ENCODE measurements around the gene SPEG. TPM values are rescaled to one million over a fixed set of nuclear protein-coding genes. Genes with fewer than 3 reads are reported as not detected.

Gene SPEG
- total RNA-seq, 1 donor from 2014 or later = 10.5 TPM

DNA sequence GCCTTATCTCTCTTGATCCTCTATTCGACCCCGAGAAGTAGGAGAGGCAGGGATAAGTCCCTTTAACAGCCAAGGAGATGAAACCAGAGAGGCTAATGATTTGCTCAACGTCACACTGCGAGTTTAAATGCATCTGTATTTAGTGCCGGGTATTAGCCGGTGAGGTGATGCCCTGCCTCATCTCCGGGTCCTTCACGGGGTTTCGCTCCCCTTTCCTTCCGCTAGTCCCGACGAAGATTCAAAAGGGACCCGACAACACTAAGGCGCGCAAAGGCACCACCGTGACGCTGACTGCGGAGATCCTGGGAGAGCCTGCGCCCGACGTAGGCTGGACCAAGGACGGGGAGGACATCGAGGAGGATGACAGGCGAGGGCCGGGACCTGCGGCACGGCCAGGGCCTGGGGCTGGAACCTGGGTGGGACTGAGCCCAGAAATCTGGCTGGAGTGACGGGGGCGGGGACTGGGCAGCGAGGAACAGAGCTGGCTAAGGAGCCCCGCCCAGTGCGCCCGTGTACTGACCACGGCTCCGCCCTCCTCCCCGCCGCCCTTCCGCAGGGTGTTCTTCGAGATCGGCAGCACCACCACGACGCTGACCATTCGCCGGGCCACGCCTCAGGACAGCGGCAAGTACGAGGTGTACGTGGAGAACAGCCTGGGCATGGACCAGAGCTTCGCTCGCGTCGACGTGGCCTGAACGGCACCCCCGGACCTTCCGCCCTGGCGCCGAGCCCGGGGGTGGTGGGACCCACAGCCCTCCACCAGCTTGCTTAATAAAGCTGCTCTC is 63.0 kb downstream of the SPEG start:
- DNase-seq = peak; percentile 35

DNA sequence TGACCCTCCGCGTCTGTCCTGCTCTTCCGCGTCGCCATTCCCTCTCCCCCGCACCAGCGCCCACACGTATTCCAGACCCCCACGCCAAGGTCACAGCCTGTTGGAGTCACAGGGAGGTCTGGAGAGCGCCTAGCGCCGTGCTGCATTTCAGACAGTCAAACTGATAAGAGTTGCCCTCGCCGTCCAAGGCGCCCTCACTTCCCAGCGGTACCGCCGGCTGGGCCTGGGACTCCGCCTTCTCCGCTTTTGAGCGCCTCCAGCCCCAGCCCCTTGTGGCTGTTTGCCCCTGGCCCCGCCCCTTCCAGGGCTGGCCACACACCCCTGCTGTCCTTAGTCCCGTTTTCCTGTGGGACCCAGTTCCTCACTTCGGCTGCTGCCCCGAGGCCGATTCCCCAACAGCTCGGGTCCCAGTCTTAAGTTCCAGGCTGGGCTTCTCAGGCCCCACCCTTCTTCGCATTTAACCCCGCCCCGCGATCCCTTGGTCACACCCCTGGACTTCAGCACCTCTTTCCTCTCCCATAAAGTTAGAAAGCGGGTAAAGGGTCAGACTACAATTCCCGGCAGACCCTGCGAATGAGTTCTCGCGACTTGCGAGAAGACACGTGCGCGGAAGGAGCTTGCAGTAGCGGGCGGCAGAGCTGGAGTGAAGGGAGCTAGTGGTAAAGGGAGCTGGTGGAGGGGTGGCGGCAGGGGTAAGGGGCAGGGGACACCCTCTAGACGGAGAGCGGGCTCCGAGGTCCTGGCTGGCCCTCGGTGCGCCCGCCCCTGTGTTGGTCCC is 63.8 kb downstream of the SPEG start, which contains the start of gene GMPPA:
Gene GMPPA, plus strand, starts transcription at position 612 of the 778 bp plus-strand sequence. CDS start 1,085 bp downstream, outside the sequence.
- peak; percentile 99 for DNase-seq

GRCh38 chr2:219499058-219499307 is 64.3 kb downstream of the SPEG start:
- no peak for DNase-seq

GRCh38 chr2:219499555-219499954 is 64.9 kb downstream of the SPEG start:
- DNase-seq = no peak

GRCh38 chr2:219500135-219500534 is 65.5 kb downstream of the SPEG start:
- no peak for DNase-seq

DNA sequence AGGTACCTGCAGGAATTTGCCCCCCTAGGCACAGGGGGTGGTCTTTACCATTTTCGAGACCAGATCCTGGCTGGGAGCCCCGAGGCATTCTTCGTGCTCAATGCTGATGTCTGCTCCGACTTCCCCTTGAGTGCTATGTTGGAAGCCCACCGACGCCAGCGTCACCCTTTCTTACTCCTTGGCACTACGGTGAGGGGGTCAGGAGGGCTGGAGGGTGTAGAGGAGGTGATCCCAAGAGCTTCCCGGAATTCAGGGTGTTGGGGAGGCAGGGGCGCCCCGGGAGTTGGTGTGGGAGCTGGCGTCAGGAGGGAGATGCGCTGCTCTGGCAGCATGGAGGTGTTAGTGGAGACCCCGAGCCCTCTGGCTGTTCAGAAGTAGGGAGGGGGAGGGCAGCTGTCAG is 67.2 kb downstream of the SPEG start:
- DNase-seq = no peak

DNA sequence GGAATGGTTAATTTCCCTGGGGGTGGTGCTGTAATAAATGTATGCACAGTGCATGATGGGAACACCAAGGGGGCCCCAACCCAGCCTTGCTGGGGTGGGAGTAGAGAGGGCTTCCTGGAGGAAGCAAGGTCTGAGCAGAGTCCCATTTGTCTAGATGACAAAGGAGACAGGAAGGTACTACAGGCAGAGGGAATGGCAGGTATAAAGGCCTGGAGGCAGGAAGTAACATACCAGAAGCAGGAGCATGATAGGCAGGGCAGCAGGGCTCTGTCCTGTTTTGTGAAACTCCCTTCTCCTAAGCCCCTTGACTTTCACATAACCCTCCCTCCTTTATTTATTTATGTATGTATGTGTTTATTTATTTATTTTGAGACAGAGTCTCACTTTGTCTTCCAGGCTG is 68.0 kb downstream of the SPEG start:
- DNase-seq = no peak

DNA sequence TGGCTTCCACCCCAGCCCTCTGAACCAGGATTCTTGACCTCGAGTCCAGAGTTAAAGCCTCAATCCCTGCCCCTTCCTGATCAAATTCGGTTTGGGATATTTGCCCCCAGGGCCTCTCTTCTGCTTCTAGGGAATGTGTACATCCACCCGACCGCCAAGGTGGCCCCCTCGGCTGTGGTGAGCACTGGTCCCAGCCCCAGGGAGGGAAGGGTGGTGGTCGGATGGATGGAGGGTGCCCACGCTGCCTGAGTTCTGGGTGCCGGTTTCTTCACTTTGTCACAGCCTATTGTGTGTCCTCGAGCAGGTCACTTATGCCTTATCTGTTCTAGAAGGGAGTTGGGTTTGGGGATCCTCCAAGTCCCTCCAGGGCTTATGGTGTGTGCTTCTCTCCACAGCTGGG is 70.9 kb downstream of the SPEG start:
- DNase-seq = no peak

GRCh38 chr2:219506153-219506801 is 71.6 kb downstream of the SPEG start:
- DNase-seq = no peak

DNA sequence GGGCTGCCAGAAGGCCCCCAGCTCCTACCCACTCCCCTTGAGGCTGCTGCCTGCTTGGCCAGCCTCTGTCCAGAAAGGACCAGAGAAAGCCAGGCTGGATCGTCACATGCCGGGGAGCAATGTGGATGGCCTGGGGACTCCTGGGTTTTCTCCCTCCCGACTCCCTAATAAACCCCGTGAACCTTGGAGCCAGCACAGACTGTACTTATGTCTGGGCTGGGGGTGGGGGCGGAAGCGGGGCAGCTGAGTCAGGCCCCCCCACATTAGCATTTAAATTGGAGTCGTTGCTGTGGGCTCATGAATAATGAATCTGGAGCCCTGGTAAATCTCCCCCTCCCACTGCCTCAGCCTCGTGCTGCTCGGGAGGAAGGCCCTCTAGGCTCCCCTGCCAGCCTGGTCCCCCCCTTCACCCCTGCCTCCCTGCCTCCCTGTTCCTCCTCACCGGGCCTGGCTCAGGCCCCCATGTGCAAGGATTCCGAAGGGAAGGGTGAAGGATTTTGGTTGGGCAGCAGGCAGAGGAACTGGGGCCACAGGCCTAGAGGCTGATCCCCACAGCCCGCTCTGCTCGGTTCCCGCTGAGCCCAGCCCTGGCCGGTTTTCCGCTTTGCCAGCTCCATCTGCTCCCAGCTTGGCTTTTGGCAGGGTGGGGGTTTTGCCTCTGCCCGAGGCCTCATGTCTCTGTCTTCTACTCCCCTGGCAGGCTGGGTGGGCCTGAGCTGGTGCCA is 72.3 kb downstream of the SPEG start:
- no peak for DNase-seq

DNA sequence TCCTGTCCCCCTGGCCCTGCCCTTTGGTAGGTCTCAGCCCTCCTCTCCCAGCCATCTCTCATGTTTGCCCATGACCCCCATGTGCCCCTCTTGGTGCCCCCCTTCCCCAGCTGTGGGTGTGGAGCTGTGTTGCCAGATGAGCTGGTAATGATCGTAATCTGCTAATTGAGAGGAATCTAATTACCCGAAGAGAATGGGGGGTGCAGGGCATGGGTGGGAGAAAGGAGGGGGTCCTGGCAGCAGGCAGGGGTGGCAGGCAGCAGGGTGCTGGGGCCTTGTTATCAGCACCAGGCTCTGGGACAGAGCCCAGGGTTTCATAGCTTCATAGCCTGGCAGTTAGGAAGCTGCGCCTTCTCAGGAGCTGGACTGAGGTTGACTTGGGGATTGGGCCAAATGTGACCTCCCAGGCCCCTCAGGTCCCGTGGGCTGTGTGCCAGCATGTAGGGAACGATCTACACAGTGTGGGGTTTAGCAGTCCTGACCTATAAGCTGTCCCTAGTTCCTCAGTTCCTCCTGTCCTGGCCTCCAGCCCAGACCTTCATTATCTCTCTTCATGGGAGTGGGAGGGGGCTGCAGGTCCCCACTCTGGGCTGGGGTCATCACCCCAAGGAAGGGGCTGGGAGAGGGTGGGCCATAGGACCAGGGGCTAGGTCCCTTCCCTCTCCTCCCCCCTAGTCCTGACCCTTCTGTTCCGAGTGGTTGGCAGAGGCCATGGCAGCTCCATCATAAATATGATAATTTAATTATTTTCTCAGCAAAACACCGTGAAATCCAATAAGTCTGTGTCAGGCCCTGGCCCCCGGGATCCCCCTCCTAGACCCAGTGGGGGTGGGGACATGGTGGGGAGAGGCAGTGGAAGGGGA is 73.2 kb downstream of the SPEG start:
- no peak for DNase-seq

DNA sequence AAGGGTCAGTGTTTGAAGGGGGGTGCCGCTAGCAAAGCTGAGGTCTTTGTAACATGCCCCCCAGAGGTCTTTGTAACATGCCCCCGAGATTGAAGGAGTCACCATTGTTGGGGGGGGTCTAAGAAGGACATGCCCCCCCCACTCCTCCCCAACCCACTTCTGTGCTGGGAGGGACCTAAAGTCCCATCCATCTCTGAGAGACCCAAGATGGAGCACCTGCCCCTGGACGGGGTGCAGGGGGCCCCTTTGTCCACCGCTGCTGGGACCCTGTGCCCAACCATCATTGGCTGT is 73.7 kb downstream of the SPEG start:
- DNase-seq = no peak

- DNase-seq = peak; percentile 48
Observed at GRCh38 chr2:219508971-219509779, 74.5 kb downstream of the SPEG start.

DNA sequence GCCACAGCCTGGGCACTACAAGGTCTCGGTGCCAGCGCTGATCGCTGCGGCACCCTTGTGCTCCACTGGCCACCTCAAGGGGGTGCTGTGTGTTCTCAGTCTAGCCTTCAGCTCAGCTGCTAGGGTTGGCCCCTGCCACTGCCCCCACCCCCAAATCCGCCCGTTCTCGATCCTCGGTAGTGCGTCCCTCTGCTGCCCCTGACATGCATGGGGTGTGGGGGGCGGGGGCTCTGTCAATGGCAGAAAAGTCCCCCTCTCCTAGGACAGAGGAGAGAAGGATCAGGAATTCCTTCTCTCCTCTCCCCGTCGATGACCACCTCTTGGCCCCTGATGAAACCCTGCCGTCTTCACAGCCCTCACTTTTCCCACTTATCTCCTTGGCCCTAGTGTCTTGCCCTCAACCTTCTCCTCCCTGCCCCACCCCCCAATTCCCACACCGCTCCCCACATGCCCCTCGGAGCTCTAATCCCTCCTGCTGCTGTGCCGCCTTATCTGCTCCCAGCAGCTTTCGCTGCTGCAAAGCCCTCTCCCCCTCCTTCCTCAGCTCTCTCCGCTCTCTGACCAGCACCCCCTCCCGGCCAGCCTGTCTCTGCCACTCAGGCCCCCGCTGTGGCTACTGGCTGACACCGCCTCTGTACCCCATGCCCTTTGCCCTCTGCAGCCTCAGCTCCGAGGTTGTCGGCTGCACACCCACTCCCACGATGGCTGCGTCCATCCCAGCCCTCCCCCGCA is 75.3 kb downstream of the SPEG start:
- peak; percentile 47 for DNase-seq

- no peak for DNase-seq
Observed at GRCh38 chr2:219510512-219511135, 76.0 kb downstream of the SPEG start.

GRCh38 chr2:219511547-219512325 is 77.1 kb downstream of the SPEG start:
- no peak for DNase-seq

- no peak for DNase-seq
Observed at GRCh38 chr2:219512524-219513216, 78.0 kb downstream of the SPEG start.

GRCh38 chr2:219513787-219514186 is 79.1 kb downstream of the SPEG start:
- DNase-seq = no peak

Measured in skin of body (tissue), 2 donors.